HG03095 (cell line): ENCODE results near the gene TSPEAR.
"Not testable (repeated sequence)": the region's sequence is repeated elsewhere in the genome, so short reads cannot be mapped to it uniquely, and the experiment has no call there.

Experiments
- ATAC-seq: cut with Tn5 transposase; IDR thresholded peaks from one replicate; pipeline ENCODE4 v1.9.1; 2021; ENCODE audit warnings: moderate library complexity; ENCODE audit not compliant: unreplicated experiment

TSPEAR gene

DNA sequence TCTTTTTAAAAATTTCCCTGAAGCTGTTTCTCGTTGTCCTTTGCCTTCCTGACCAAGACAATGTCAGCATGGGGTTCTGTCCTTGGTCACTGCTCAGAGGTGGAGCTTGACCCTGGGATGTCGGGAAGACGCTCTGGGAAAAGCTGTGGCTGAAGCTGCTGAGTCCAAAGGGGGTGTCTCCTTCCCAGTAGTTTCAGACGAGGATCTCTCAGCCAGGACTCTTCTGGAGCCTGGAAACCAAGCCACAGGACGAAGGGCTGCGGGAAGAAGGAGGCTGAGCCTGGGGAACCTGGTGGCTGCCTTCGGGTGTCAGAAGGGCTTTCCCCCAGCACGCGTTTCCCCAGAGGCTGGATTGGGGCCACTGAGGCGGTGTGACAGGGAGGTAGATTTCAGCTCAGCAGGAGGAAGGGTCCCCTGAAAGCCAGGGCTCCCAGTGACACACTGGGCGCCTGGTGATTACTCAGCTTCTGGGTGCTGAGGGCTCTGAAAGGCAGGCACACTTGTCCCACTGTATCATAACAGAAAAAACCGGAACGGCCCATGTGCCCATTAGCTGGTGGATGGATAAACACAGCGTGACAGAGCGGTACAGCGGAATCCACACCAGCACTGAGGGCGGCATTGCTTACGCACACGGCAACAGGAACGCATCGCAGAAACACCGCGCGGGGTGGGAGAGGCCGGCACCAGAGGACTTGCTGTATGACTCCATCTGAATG, 24.4 kb downstream of the TSPEAR start:
- ATAC-seq, result no peak

- ATAC-seq, result no peak
These were observed 25.2 kb downstream of the TSPEAR start for GRCh38 chr21:44686000-44686781.

DNA sequence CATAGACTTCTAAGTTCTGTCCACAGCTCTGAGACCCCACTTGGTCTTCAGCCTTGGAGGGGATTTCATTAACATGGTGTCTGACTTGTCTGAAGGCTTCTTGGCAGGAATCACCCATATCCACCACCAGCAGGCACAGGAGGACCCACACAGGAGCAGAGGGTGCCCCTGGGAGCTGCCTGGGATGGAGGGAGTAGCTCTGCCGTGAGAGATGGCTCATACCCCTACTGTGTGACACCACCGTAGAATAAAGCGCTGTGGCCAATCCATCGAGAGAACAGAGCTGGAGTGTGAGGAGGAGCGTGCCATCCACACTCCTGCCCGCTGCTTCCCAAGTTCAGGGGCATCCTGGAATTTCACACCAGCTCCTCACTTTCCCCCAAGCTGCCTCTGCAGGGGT, 26.3 kb downstream of the TSPEAR start:
- ATAC-seq, result not testable (repeated sequence)

- no peak for ATAC-seq
These were observed 26.9 kb downstream of the TSPEAR start for GRCh38 chr21:44684483-44684882.

DNA sequence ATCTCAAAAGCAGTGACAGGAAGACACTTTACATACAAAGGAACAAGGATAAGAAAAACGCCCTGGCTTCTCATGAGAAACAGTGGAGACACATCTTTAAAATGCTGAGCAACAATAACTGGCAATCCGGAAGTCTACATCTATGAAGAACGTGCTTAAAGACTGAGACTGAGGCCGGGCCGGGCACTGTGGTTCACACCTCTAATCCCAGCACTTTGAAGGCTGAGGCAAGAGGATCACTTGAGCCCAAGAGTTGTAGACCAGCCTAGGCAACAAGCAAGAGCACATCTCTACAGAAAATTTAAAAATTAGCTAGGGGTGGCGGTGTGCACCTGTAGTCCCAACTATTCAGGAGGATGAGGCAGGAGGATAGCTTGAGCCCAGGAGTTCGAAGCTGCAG, 27.3 kb downstream of the TSPEAR start:
- no peak for ATAC-seq

- no peak for ATAC-seq
These were observed 28.7 kb downstream of the TSPEAR start for GRCh38 chr21:44682580-44683151.

DNA sequence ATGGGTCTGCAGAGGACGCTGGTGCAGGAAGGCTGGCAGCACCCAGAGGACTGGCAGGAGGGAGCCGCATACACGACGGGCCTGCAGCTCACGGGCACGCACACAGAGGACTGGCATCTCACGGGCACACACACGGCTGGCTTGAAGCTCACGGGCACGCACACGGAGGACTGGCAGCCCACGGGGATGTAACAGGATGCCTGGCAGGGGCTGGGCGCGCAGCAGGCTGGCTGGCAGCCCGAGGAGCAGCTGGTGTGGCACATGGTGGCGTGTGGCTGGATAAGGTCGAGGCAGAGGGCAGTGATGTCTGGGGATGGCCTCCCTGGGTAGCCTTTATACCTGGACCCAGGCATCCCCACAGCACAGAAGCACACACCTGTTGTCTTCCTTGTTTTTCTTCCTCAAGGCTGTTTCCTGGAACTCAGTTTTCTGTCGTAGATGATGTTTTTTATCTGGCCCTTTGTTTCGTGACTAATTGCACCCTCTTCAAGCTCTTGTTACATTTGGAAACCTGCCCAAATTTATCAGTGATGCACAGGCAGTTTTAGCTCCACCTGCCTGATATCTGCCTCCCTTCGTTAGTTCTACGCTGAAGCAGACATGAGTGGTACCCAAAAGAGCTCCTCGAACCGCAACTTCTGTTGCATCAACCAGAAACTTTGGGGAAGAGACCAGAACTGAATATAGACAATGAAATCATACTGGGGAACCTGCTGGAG, 29.4 kb downstream of the TSPEAR start, which contains the start of gene KRTAP12-1:
KRTAP12-1 (minus strand) TSS at position 303 of the 719 bp plus-strand sequence; CDS start at position 263, 40 bp downstream.
- no peak for ATAC-seq

GRCh38 chr21:44681152-44681551, 30.2 kb downstream of the TSPEAR start:
- no peak for ATAC-seq

DNA sequence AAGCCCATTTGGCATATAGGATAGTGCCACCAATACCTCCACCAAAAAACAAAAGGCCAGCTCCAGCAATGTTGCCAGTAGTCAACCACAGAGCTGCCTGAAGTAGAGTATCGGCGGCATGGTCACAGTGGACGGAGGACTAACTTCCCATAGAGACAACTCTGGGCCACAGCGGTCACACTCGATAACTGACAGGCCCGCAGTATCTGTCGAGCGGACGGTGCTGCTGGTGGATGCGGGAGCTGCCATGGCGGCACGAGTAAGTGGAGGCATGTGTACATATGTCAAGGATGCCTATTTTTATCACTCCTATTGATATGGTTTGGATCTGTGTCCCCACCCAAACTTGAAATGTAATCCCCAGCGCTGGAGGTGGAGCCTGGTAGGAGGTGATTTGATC, 33.5 kb downstream of the TSPEAR start:
- no peak for ATAC-seq

DNA sequence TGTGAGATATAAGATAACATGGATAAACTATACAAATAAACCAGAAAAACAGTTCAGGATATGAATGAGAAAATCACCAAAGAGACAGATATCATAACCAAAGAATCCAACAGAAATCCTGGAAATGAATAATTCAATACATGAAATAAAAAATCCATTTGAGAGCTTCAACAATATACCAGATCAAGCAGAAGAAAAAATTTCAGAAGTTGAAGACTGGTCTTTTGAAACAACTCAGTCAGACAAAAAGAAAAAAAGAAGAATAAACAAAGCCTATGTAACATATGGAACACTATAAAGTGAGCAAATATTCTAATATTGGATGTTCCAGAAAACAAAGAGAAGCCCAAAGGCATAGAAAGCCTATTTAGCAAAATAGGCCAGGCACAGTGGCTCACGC, 39.5 kb downstream of the TSPEAR start:
- no peak for ATAC-seq

DNA sequence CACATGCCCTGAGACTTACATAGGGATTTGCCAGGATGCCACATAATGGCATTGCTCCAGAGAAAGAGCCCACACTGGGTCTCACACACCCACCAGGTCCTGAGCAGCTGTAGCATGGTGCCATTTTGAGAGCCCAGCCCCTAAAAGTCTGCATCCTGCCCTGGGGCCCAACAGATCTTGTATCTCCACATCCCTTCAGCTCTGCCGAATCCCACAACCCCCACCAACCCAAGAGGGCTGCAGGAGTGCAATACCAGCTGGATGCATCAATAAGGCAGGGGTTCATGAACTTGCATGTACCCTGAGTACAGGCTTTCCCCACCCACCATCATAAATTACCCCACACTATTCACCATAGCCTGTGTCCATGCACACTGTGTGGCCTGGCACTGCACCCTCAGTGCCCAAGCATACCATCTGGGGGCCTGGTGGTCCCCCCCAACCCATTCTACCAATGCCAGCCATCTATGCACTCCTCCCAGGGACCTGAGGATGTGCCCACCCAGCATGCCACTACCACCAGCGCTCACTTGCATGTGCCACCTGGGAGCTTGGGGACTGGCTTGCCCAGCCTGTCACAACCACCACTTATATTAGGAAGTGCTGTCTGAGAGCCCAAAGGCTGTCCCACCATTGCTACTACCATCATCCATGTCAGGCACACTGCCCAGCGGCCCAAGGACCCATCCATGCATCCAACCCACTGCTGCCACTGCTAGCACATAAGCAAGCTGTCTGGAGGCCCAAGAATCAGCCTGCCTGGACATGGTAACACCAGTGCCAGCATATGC, 40.5 kb downstream of the TSPEAR start:
- no peak for ATAC-seq

- ATAC-seq, result no peak
These were observed 43.8 kb downstream of the TSPEAR start for GRCh38 chr21:44667612-44668011.

GRCh38 chr21:44666401-44667320, 44.7 kb downstream of the TSPEAR start, which contains the start of gene KRTAP12-2:
Gene KRTAP12-2 (minus strand): TSS chr21:44666927. CDS start chr21:44666886, 41 bp downstream.
- no peak for ATAC-seq

DNA sequence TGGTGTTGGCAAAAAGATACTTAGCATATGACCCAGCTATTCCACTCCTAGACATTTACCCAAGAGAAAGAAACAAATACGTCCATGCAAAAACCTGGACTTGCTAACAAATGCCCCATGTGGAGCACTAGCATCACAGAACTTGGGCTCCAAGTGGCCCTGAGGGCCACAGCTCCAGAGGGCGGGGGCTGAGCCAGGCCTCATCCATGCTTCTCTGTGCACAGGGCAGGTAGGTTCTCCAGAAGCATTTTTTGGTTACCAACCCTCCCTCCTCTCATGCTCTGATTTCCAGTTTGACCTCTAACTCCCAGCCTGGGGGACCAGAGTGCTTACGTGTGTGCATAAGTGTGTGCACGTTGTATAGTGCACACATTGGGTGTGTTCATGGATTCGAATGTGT, 46.7 kb downstream of the TSPEAR start:
- ATAC-seq, result no peak

- not testable (repeated sequence) for ATAC-seq
These were observed 49.8 kb downstream of the TSPEAR start for GRCh38 chr21:44661567-44661966.

GRCh38 chr21:44658913-44659595, 52.3 kb downstream of the TSPEAR start:
- no peak for ATAC-seq

DNA sequence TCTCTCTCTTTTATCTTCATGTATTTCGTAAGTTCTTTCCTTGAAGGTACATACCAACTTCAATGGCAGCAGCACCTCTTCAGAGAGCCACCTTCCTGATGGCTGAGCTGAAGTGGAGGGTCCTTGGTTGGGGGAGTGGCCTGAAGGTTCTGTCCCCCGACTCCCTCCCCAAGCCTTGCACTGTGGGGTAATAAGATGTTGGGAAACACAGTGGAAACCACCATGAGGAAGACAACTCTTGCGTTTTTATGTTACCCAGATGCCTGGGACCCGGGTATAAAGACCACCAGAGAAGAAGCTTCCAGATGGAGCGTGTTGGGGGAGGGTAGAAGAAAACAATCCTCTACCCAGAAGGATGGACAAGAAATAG, 52.8 kb downstream of the TSPEAR start:
- ATAC-seq, result no peak

DNA sequence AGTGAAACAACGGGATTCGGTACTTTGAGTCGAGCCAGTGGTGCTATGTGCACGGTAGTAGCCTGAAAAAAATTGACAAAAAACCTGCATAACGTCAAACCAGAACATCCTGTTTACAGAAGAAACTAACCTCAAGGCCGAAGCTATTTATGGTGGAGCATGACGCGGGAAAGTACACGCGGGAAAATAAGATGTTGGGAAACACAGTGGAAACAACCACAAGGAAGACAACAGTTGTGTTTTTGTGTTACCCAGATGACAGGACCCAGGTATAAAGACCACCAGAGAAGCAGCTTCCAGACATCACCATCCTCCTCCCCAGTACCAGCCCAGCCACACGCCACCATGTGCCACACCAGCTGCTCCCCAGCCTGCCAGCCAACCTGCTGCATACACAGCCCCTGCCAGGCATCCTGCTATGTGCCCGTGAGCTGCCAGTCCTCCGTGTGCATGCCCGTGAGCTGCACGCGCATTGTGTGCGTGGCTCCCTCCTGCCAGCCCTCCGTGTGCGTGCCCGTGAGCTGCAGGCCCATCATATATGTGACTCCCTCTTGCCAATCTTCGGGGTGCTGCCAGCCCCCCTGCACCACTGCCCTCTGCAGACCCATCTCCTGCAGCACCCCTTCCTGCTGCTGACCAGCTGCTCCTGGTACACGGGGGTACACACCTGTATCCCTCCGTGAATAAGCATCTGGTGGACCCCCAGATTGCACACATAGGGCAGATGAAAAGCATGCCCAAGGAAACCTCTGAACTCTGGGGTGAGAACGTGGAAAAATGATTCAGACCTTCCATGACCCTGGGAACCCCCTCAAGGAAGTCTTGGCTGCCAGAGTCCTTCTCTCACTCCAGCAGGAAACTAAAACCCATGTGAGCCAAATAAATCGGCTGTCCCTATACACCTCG, 53.5 kb downstream of the TSPEAR start, which contains the start of gene KRTAP12-3:
KRTAP12-3 (plus strand) TSS at position 298 of the 906 bp plus-strand sequence; CDS start at position 346, 48 bp downstream.
- ATAC-seq, result no peak
